Spleen (tissue), 7 donors: ENCODE data around the gene CTAGE8.
"Not testable (repeated sequence)": the region's sequence is repeated elsewhere in the genome, so short reads cannot be mapped to it uniquely, and the experiment has no call there.

Experiments
- POLR2AphosphoS5 ChIP-seq, 3 donors: sonication (generic); formaldehyde crosslinking; IDR thresholded peaks; one replicate each; pipeline ENCODE4 v1.5.1; 2017; ENCODE audit warnings: antibody characterized with exemption in 3 of 3
- TF ChIP-seq, protein P1 (sequence below), 11 experiments: fragments of 200-600 bp in 7 of 11; fragments of 450-650 bp in 4 of 11; sonication (generic) in 4 of 11; IDR thresholded peaks in 8 of 11; conservative IDR thresholded peaks in 3 of 11; 1 replicate in 7 of 11; 2 replicates in 4 of 11; pipeline versions ENCODE4 v1.4.0 to v1.8.0; 2016 to 2021; ENCODE audit warnings: antibody characterized with exemption in 11 of 11, inconsistent platforms in 4 of 11, mild to moderate bottlenecking in 1 of 11
- donor health status: DM: no; HTN: no; CAD: no; lungs with moderate emphysema.
- donor health status: DM: no; HTN: no; CAD: no.
- donor health status: DM: no; HTN: no; CAD: no.

GRCh38 chr7:144291607-144292006 is 22.5 kb upstream of the CTAGE8 start:
- TF ChIP-seq, protein P1, sequence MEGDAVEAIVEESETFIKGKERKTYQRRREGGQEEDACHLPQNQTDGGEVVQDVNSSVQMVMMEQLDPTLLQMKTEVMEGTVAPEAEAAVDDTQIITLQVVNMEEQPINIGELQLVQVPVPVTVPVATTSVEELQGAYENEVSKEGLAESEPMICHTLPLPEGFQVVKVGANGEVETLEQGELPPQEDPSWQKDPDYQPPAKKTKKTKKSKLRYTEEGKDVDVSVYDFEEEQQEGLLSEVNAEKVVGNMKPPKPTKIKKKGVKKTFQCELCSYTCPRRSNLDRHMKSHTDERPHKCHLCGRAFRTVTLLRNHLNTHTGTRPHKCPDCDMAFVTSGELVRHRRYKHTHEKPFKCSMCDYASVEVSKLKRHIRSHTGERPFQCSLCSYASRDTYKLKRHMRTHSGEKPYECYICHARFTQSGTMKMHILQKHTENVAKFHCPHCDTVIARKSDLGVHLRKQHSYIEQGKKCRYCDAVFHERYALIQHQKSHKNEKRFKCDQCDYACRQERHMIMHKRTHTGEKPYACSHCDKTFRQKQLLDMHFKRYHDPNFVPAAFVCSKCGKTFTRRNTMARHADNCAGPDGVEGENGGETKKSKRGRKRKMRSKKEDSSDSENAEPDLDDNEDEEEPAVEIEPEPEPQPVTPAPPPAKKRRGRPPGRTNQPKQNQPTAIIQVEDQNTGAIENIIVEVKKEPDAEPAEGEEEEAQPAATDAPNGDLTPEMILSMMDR (IDR thresholded peaks at IDR 0.05 in 8 of 11, conservative IDR thresholded peaks at IDR 0.05 in 3 of 11) = not testable (repeated sequence)
- TF ChIP-seq POLR2AphosphoS5 (IDR thresholded peaks at IDR 0.05) = not testable (repeated sequence)
